Colonic mucosa (tissue), 4 donors: Measurements from ENCODE around the gene MEIS2. TPM values are rescaled to one million over a fixed set of nuclear protein-coding genes. Genes with fewer than 3 reads are reported as not detected.

Experiments
- DNase-seq: peaks from one replicate; pipeline ENCODE4 v3.0.0-alpha.2; 2020
- H3K27ac ChIP-seq: fragments of 200-600 bp; one replicate; pipeline ENCODE4 v1.8.0; 2021
- H3K27me3 ChIP-seq: fragments of 200-600 bp; one replicate; pipeline ENCODE4 v1.8.0; 2021
- H3K36me3 ChIP-seq: fragments of 200-600 bp; one replicate; pipeline ENCODE4 v1.8.0; 2021
- H3K4me1 ChIP-seq: fragments of 200-600 bp; one replicate; pipeline ENCODE4 v1.8.0; 2021; ENCODE audit warnings: mild to moderate bottlenecking
- H3K4me3 ChIP-seq: fragments of 200-600 bp; one replicate; pipeline ENCODE4 v1.8.0; 2021
- H3K9ac ChIP-seq, 2 donors: one replicate each; pipeline ENCODE4 v1.7.0; 2013; ENCODE audit warnings: control low read depth in 2 of 2, low read depth in 2 of 2, low read length in 2 of 2
- H3K9me3 ChIP-seq: fragments of 200-600 bp; one replicate; pipeline ENCODE4 v1.8.0; 2021
- intact Hi-C: fragments of 100-400 bp; cut with DNase I; formaldehyde crosslinking; loops from one replicate; pipeline ENCODE4 v1.14.1; 2022
- total RNA-seq, 2 donors: library from RNA; stranded (reverse); fragmentation: NEBNext Ultra II Directional in 1 of 2; extraction: Animal tissue kit (Norgen Biotek cat#: 25700) in 1 of 2; gene quantifications; one replicate each; pipeline ENCODE4 v1.2.1, GENCODE V29; 2021
- TF ChIP-seq, protein P1 (sequence below): fragments of 200-600 bp; IDR thresholded peaks from one replicate; pipeline ENCODE4 v1.8.0; 2022; ENCODE audit warnings: antibody characterized with exemption, mild to moderate bottlenecking
- donor health status: healthy.
- donor health status: DM: no; HTN: no; CAD: no.
- donor health status: DM: no; HTN: no; CAD: no.

The MEIS2 gene
- total RNA-seq, 2 donors from 2014 or later = 1.7 to 7.6 TPM

- H3K9me3 ChIP-seq = no peaks in the 10 kb centered on the region
Observed at GRCh38 chr15:36950371-36950770, 150.0 kb downstream of the MEIS2 start.

DNA sequence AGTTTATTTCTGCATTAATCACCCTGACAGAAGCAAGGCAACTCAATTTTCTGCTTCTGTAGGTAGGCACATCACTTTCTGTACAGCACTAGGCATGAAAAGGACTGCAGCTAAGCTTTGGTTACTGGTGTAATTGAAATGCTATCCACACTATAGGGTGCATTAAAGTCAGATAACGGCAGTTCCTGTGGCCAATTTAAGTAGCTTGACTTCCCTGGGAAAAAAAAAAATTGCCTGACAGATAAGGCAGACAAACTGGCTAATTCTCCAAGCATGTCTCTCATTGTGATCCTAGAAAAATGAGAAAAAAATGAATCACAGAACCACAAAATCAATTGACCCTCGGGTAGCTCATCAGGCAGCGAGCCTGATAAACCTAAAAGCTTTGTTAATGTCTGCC, 151.4 kb downstream of the MEIS2 start:
- no peak overlapping the region for H3K9ac ChIP-seq
- no peaks in the 10 kb centered on the region for H3K9me3 ChIP-seq
- H3K36me3 ChIP-seq = no peaks in the 10 kb centered on the region
- H3K27me3 ChIP-seq = no peaks in the 10 kb centered on the region
- H3K4me1 ChIP-seq = no peaks in the 10 kb centered on the region
- H3K27ac ChIP-seq = no peak overlapping the region
- H3K4me3 ChIP-seq = no peak overlapping the region
- TF ChIP-seq, protein P1, sequence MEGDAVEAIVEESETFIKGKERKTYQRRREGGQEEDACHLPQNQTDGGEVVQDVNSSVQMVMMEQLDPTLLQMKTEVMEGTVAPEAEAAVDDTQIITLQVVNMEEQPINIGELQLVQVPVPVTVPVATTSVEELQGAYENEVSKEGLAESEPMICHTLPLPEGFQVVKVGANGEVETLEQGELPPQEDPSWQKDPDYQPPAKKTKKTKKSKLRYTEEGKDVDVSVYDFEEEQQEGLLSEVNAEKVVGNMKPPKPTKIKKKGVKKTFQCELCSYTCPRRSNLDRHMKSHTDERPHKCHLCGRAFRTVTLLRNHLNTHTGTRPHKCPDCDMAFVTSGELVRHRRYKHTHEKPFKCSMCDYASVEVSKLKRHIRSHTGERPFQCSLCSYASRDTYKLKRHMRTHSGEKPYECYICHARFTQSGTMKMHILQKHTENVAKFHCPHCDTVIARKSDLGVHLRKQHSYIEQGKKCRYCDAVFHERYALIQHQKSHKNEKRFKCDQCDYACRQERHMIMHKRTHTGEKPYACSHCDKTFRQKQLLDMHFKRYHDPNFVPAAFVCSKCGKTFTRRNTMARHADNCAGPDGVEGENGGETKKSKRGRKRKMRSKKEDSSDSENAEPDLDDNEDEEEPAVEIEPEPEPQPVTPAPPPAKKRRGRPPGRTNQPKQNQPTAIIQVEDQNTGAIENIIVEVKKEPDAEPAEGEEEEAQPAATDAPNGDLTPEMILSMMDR = no peak
- DNase-seq = no peak
- intact Hi-C loops = no loop called here

More at GRCh38 chr15:36950371-36950770, 150.0 kb downstream of the MEIS2 start:
- Histone ChIP-seq H3K4me3 (no peak overlapping the region), H3K36me3 (no peaks in the 10 kb centered on the region), H3K27ac (no peak overlapping the region), H3K4me1 (no peaks in the 10 kb centered on the region), H3K27me3 (no peaks in the 10 kb centered on the region), H3K9ac (no peak overlapping the region)
- TF ChIP-seq, protein P1 = no peak
- no peak for DNase-seq
- intact Hi-C loops = no loop called here

DNA sequence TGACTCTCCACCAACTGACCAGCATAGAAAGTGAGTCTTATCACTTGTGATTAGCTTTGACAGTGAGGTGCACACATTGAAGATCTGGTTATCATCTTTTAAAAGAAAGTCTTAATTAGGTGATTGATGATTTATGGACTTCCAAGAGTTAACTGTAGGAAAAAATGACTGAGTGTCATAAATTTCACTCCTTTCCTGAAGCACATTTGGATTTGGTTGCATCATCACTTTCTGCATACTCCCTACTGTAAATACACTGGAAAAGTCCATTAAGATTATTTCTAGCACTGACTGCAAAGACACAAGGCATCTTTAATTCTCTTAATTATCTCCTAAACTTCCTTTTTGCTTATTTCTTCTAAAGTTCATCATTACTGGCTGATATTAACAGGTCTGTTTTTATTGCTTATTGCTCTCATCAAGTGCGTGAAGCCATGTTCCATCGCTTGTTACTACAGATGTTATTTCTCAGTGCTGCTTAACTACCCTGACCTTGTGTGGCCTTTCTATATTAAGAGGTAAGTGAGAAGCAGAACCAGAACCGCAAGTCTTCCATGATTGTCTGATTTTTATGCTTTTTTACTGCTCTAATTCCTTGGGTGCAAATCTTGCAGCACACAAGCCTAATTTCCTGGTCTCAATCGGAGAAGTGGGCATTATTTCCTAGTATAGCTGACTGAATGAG, 153.2 kb downstream of the MEIS2 start:
- no peak for DNase-seq
- no peaks in the 10 kb centered on the region for H3K9me3 ChIP-seq
- intact Hi-C loops = no loop called here
- TF ChIP-seq, protein P1 = no peak
- H3K27me3 ChIP-seq = no peaks in the 10 kb centered on the region
- H3K36me3 ChIP-seq = no peaks in the 10 kb centered on the region
- no peaks in the 10 kb centered on the region for H3K4me1 ChIP-seq
- H3K9ac ChIP-seq = no peak overlapping the region
- H3K27ac ChIP-seq = no peak overlapping the region
- no peak overlapping the region for H3K4me3 ChIP-seq

- H3K9me3 ChIP-seq = no peaks in the 10 kb centered on the region
- no peak for DNase-seq
- H3K27ac ChIP-seq = no peak overlapping the region
- H3K4me1 ChIP-seq = no peaks in the 10 kb centered on the region
- H3K9ac ChIP-seq = no peak overlapping the region
- intact Hi-C loops = no loop called here
- no peak overlapping the region for H3K4me3 ChIP-seq
- H3K36me3 ChIP-seq = no peaks in the 10 kb centered on the region
- no peaks in the 10 kb centered on the region for H3K27me3 ChIP-seq
- TF ChIP-seq, protein P1 = no peak
Observed at GRCh38 chr15:36944442-36944841, 155.9 kb downstream of the MEIS2 start.

GRCh38 chr15:36943508-36944361, 156.6 kb downstream of the MEIS2 start:
- no peak for DNase-seq
- H3K4me3 ChIP-seq = no peak overlapping the region
- TF ChIP-seq, protein P1 = no peak
- H3K27ac ChIP-seq = no peak overlapping the region
- H3K36me3 ChIP-seq = no peaks in the 10 kb centered on the region
- H3K9ac ChIP-seq = no peak overlapping the region
- no peaks in the 10 kb centered on the region for H3K9me3 ChIP-seq
- no peaks in the 10 kb centered on the region for H3K27me3 ChIP-seq
- intact Hi-C loops = no loop called here
- no peaks in the 10 kb centered on the region for H3K4me1 ChIP-seq
